Activated naive CD4-positive, alpha-beta T cell treated with anti-CD3 and anti-CD28 coated beads for 36 hours (primary cell): ENCODE results near the gene METTL17. TPM values are rescaled to one million over a fixed set of nuclear protein-coding genes. Genes with fewer than 3 reads are reported as not detected.
A peak's percentile ranks its signal among the peaks of the same experiment; 100 is the strongest.
"Not testable (repeated sequence)": the region's sequence is repeated elsewhere in the genome, so short reads cannot be mapped to it uniquely, and the experiment has no call there.

Experiments used
- CTCF ChIA-PET: fragments of 350-600 bp; sonication (Branson Sonifier 250); formaldehyde crosslinking; loops from one replicate; lab custom pipeline; 2021; ENCODE audit warnings: antibody characterized with exemption; lab: Charles Lee
- DNase-seq: peaks from one replicate; pipeline ENCODE4 v3.0.0-alpha.2; 2020
- H3K27ac Mint-ChIP-seq: one replicate; pipeline ENCODE4 v1.8.0; 2021; ENCODE audit warnings: mild to moderate bottlenecking, mixed read lengths
- H3K27me3 Mint-ChIP-seq: one replicate; pipeline ENCODE4 v1.8.0; 2021; ENCODE audit warnings: low read depth, mixed read lengths
- H3K36me3 Mint-ChIP-seq: one replicate; pipeline ENCODE4 v1.8.0; 2021; ENCODE audit warnings: low read depth, mixed read lengths
- H3K4me1 Mint-ChIP-seq: one replicate; pipeline ENCODE4 v1.8.0; 2021; ENCODE audit warnings: low read depth, mixed read lengths
- H3K4me3 Mint-ChIP-seq: one replicate; pipeline ENCODE4 v1.8.0; 2021; ENCODE audit warnings: mild to moderate bottlenecking, moderate library complexity, mixed read lengths
- H3K9me3 Mint-ChIP-seq: one replicate; pipeline ENCODE4 v1.8.0; 2021; ENCODE audit warnings: mixed read lengths
- intact Hi-C: fragments of 100-400 bp; cut with micrococcal nuclease; formaldehyde crosslinking; loops from one replicate; pipeline ENCODE4 v1.15.1; 2023
- total RNA-seq, 2 experiments: library from RNA; stranded (reverse); gene quantifications; one replicate each; pipeline ENCODE4 v1.2.3, GENCODE V29; 2021

Gene METTL17
- total RNA-seq, 2 experiments from 2014 or later: 90.9 to 97.5 TPM

DNA sequence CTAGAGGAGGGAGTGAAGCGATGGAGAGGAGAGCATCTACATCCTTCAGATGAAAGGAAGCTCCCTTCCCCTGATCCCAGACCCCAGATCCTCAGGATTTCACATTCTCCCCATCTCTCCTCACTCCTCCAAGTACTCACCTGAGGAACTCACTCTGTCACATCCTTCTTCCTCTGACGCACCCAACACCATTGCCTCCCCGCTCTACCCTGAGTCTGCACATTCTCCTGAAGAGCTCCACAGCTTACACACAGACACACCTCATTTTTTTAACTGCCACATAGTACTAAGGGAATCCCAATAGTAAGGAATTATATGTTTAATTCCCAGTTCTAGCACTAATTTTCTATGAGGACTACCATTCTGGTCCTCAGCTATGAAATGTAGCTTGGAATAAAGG, 16.3 kb upstream of the METTL17 start:
- no peaks in the 10 kb centered on the region for H3K9me3 Mint-ChIP-seq
- H3K4me1 Mint-ChIP-seq: peaks cover 6% of the 10 kb centered on the region
- no peak for DNase-seq
- CTCF ChIA-PET: interaction anchor here (0.8 to 6.7 kb wide), 7 partner anchors 12 to 118 kb away, joined by 3 to 89 read pairs (median 9); no protein-coding TSS in a partner anchor
- no peak overlapping the region for H3K27ac Mint-ChIP-seq
- intact Hi-C loops: loop anchor here (5.0 to 10.0 kb wide), 3 partner anchors 211 to 509 kb away; partner anchors contain the start of genes PIP4P1 and PNP
- H3K36me3 Mint-ChIP-seq: no peaks in the 10 kb centered on the region
- no peak overlapping the region for H3K4me3 Mint-ChIP-seq
- peaks cover 12% of the 10 kb centered on the region for H3K27me3 Mint-ChIP-seq

DNA sequence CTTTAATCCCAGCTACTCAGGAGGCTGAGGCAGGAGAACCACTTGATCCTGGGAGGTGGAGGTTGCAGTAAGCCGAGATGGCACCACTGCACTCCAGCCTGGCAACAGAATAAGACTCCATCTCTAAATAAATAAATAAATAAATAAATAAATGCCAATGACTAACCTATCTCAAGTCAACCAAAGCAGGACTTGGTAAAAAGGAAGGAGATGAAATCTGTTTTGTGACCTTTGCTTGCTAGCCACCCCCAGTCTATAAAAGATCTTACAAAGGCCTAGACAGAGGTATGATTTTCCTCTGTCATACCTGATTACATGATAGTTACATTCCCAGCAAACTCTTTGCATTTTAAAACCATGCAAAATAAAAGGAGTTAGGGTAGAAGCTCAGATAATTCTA, 13.5 kb upstream of the METTL17 start:
- Mint-ChIP-seq H3K4me1 (peaks cover 4% of the 10 kb centered on the region), H3K36me3 (no peaks in the 10 kb centered on the region), H3K27me3 (peaks cover 11% of the 10 kb centered on the region), H3K4me3 (no peak overlapping the region), H3K9me3 (no peaks in the 10 kb centered on the region), H3K27ac (no peak overlapping the region)
- DNase-seq: no peak
- intact Hi-C loops: loop anchor here (10.0 kb wide), 1 partner anchor 511 kb away; the partner anchor contains the start of genes PIP4P1 and PNP
- CTCF ChIA-PET: interaction anchor here (0.6 to 1.2 kb wide), 2 partner anchors 12 to 16 kb away, joined by 3 to 6 read pairs; no protein-coding TSS in a partner anchor

GRCh38 chr14:20978687-20979086, 11.1 kb upstream of the METTL17 start:
- CTCF ChIA-PET: interaction anchor here (0.7 to 5.2 kb wide), 3 partner anchors 7 to 105 kb away, joined by 3 to 40 read pairs (median 6); no protein-coding TSS in a partner anchor
- intact Hi-C loops: loop anchor here (10.0 kb wide), 1 partner anchor 514 kb away; the partner anchor contains the start of genes PIP4P1 and PNP
- no peak for DNase-seq
- no peaks in the 10 kb centered on the region for H3K36me3 Mint-ChIP-seq
- H3K27me3 Mint-ChIP-seq: no peaks in the 10 kb centered on the region
- no peaks in the 10 kb centered on the region for H3K9me3 Mint-ChIP-seq
- no peak overlapping the region for H3K4me3 Mint-ChIP-seq
- H3K4me1 Mint-ChIP-seq: no peaks in the 10 kb centered on the region
- no peak overlapping the region for H3K27ac Mint-ChIP-seq

DNA sequence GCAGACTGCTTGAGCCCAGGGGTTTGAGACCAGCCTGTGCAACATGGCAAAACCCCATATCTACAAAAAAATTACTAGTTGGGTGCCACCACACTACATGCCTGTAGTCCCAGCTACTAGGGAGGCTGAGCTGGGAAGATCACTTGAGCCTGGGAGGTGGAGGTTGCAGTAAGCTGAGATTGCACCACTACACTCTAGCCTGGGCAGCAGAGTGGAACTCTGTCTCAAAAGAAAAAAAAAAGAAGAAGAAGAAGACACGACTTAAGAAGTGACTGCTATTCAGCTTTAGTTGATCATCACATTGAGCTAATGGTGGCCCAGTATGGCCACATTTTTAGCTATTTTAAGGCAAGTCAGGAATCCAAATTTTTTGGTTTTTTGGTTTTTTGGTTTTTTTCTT, 8.9 kb upstream of the METTL17 start:
- H3K27me3 Mint-ChIP-seq: no peaks in the 10 kb centered on the region
- H3K4me3 Mint-ChIP-seq: no peak overlapping the region
- DNase-seq: no peak
- no peaks in the 10 kb centered on the region for H3K4me1 Mint-ChIP-seq
- no peak overlapping the region for H3K27ac Mint-ChIP-seq
- no peaks in the 10 kb centered on the region for H3K9me3 Mint-ChIP-seq
- intact Hi-C loops: no loop called here
- CTCF ChIA-PET: interaction anchor here (0.6 to 5.2 kb wide), 6 partner anchors 9 to 576 kb away, joined by 3 to 40 read pairs (median 4); no protein-coding TSS in a partner anchor
- H3K36me3 Mint-ChIP-seq: no peaks in the 10 kb centered on the region

- CTCF ChIA-PET: interaction anchor here (1.0 to 5.2 kb wide), 4 partner anchors 11 to 110 kb away, joined by 3 to 40 read pairs (median 4); no protein-coding TSS in a partner anchor
- Mint-ChIP-seq H3K4me1 (no peaks in the 10 kb centered on the region), H3K9me3 (no peaks in the 10 kb centered on the region), H3K4me3 (no peak overlapping the region), H3K36me3 (no peaks in the 10 kb centered on the region), H3K27ac (no peak overlapping the region), H3K27me3 (no peaks in the 10 kb centered on the region)
- DNase-seq: no peak
- intact Hi-C loops: no loop called here
Measured at GRCh38 chr14:20982646-20983369, 7.0 kb upstream of the METTL17 start.

DNA sequence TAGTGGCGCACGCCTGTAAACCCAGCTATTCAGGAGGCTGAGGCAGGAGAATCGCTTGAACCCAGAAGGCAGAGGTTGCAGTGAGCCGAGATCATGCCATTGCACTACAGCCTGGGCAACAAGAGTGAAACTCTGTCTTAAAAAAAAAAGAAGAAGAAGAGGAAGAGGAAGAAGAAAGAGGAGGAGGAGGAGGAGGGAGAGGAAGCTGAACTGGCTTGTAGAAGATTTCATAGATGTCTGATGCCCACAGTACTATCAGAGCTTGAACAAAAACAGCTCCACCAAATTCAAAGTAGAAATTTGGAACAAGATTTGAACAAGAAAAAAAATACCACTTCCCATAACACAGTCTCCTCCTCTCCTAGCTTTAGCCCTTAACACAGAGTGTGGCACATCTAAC, 4.1 kb upstream of the METTL17 start:
- H3K36me3 Mint-ChIP-seq, H3K4me1 Mint-ChIP-seq, H3K27me3 Mint-ChIP-seq, H3K9me3 Mint-ChIP-seq, DNase-seq, intact Hi-C loops, H3K27ac Mint-ChIP-seq, H3K4me3 Mint-ChIP-seq: not testable (repeated sequence)
- CTCF ChIA-PET: interaction anchor here (0.7 to 1.3 kb wide), 5 partner anchors 13 to 116 kb away, joined by 3 to 8 read pairs (median 3); no protein-coding TSS in a partner anchor

DNA sequence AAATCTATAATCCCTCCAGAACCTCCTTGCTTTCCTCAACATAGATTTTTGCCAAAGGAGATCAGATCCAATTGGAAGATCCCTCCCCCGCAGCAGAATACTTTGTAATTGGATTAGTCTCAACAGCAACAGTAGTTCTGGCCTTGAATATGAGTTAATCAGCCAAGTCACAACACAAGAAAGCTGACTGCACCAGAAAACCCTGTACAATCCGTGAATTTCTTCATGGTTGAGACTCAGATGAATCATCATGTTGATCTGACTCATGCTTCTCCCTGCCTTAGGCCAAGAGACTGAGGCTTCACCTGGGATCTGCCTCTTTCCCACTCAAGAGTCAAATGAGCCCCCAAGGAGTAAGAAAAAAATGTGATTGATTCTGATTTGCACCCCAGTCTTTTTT, 3.0 kb upstream of the METTL17 start:
- CTCF ChIA-PET: no interaction called here

DNA sequence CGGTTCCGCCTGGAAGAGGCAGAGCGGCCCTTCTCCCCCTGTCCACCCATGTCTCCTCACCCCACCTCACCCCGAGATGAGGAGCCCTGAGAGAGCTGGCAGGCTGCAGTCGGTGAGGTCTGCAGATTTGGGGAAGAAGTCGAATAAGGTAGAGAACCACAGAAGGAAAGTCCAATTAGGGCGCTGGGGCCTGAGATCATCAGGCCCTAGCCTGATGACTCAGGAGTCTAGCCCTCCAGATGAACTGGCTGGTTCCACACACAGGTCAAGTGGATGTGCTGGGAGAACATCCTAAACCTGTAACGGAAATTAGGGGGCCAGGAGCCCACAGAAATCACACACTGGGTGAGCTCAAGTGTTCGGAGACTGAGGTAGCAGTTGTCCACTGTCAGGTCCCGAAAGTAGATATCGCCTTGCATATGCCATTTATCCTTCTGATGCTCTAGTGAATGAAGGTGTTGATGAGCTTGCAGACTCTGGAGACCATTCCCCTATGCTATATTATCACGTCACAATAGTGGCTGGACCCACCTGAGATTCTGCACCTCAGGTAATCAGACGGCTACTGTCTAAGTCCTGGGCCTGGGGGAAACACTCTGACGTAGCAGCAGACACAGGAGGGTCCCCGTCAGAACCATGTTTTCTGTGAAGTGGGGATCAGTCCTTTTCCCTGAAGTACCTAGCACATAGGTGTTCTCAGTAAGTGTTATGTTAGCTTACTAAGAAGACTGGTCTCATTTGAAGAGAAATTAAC, 886 bp upstream of the METTL17 start:
- intact Hi-C loops: loop anchor here (1.0 kb wide), 6 partner anchors 18 to 487 kb away; partner anchors contain the start of genes NDRG2 and RAB2B
- Mint-ChIP-seq H3K27me3 (no peaks in the 10 kb centered on the region), H3K4me1 (peaks cover 19% of the 10 kb centered on the region), H3K4me3 (peak overlapping the region; percentile 50), H3K27ac (peak overlapping the region; percentile 59), H3K36me3 (peaks cover 16% of the 10 kb centered on the region), H3K9me3 (no peaks in the 10 kb centered on the region)
- CTCF ChIA-PET: interaction anchor here (1.9 to 2.7 kb wide), 2 partner anchors 18 to 26 kb away, joined by 6 to 10 read pairs; no protein-coding TSS in a partner anchor
- no peak for DNase-seq

More for the DNA sequence above, 3.0 kb upstream of the METTL17 start:
- Mint-ChIP-seq H3K9me3 (no peaks in the 10 kb centered on the region), H3K27me3 (no peaks in the 10 kb centered on the region), H3K27ac (no peak overlapping the region), H3K4me1 (peaks cover 13% of the 10 kb centered on the region), H3K4me3 (no peak overlapping the region), H3K36me3 (peaks cover 5% of the 10 kb centered on the region)
- intact Hi-C loops: no loop called here
- no peak for DNase-seq

DNA sequence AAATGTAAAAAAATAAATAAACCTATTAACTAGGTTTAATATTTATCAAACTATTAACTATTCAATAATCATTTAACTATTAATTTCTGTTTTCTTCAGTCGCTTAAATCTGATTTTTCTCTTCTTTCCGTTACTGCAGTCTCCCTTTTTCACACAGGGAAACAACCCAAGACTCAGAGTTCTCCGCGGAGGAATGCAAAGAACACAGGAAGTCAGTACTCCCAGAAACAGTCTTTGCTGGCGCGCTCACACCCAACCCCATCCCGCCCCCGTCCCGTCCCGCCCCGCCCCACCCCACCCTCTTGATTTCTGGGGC, 351 bp upstream of the METTL17 start:
- H3K27me3 Mint-ChIP-seq: no peaks in the 10 kb centered on the region
- H3K27ac Mint-ChIP-seq: peak overlapping the region; percentile 86
- H3K4me3 Mint-ChIP-seq: peak overlapping the region; percentile 86
- CTCF ChIA-PET: interaction anchor here (1.9 to 2.7 kb wide), 2 partner anchors 19 to 26 kb away, joined by 6 to 10 read pairs; no protein-coding TSS in a partner anchor
- H3K9me3 Mint-ChIP-seq: no peaks in the 10 kb centered on the region
- intact Hi-C loops: loop anchor here (1.0 kb wide), 6 partner anchors 18 to 487 kb away; partner anchors contain the start of genes NDRG2 and RAB2B
- no peak for DNase-seq
- H3K36me3 Mint-ChIP-seq: peaks cover 19% of the 10 kb centered on the region
- peaks cover 19% of the 10 kb centered on the region for H3K4me1 Mint-ChIP-seq

DNA sequence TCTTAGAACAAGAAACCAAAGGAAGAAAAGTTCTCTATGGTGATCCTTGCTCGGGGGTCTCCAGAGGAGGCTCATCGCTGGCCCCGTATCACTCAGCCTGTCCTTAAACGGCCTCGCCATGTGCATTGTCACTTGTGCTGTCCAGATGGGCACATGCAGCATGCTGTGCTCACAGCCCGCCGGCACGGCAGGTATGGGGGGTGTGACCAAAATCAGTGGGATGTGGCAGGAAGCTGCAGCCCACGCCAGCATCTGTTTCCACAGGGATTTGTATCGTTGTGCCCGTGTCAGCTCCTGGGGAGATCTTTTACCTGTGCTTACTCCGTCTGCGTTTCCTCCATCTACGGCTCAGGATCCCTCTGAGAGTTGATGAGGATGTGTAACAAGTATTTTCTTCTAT, 6.7 kb downstream of the METTL17 start:
- no peak overlapping the region for H3K27ac Mint-ChIP-seq
- intact Hi-C loops: no loop called here
- CTCF ChIA-PET: interaction anchor here (0.5 to 10.4 kb wide), 4 partner anchors 9 to 96 kb away, joined by 3 to 95 read pairs (median 8); no protein-coding TSS in a partner anchor

DNA sequence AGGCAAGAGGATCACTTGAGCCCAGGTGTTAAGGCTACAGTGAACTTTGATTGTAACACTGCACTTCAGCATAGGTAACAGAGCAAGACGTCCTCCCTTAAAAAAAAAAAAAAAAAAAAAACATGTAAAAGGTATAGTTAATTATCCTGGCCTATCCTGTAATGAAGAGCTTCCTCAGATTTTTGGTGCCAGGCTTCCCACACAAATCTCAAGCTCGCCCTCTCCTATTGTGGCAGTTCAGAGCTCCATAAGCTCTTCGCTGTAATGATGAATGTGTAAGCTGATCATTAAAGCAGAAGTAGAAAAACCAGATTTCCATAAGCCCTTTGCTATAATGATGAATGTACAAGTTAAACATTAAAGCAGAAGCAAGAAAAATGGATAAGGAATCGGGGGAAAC, 7.3 kb downstream of the METTL17 start:
- H3K4me3 Mint-ChIP-seq: no peak overlapping the region
- no peaks in the 10 kb centered on the region for H3K27me3 Mint-ChIP-seq
- DNase-seq: no peak
- H3K36me3 Mint-ChIP-seq: peaks cover 26% of the 10 kb centered on the region
- CTCF ChIA-PET: interaction anchor here (0.5 to 10.4 kb wide), 7 partner anchors 8 to 96 kb away, joined by 3 to 95 read pairs (median 6); no protein-coding TSS in a partner anchor
- H3K4me1 Mint-ChIP-seq: peaks cover 22% of the 10 kb centered on the region
- H3K9me3 Mint-ChIP-seq: no peaks in the 10 kb centered on the region
- intact Hi-C loops: no loop called here
- no peak overlapping the region for H3K27ac Mint-ChIP-seq

More for the DNA sequence above, 6.7 kb downstream of the METTL17 start:
- DNase-seq: no peak
- H3K9me3 Mint-ChIP-seq: no peaks in the 10 kb centered on the region
- H3K36me3 Mint-ChIP-seq: peaks cover 32% of the 10 kb centered on the region
- H3K4me1 Mint-ChIP-seq: peaks cover 28% of the 10 kb centered on the region
- no peaks in the 10 kb centered on the region for H3K27me3 Mint-ChIP-seq
- H3K4me3 Mint-ChIP-seq: no peak overlapping the region

DNA sequence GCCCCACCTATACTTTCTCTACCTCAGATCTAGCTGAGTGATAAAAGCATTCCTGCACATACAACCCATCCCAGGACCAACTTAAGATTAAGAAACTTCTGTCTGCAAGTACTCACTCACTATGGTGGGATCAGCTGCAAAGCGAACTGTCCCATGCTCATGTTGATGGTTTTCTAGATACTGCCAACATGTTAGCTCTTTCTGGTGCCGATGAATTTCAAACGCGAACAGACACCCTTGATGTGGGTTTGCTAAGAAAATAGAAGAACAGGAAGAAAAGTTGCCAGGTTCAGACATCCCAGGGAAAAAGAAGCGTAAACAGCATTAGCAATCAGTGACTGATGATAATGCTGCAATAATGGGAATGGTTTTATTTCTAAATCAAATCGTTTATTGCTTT, 7.8 kb downstream of the METTL17 start:
- Mint-ChIP-seq H3K4me1 (peaks cover 20% of the 10 kb centered on the region), H3K4me3 (no peak overlapping the region), H3K36me3 (peaks cover 25% of the 10 kb centered on the region), H3K9me3 (no peaks in the 10 kb centered on the region), H3K27ac (no peak overlapping the region), H3K27me3 (no peaks in the 10 kb centered on the region)
- CTCF ChIA-PET: interaction anchor here (0.6 to 10.4 kb wide), 6 partner anchors 8 to 95 kb away, joined by 3 to 95 read pairs (median 7); no protein-coding TSS in a partner anchor
- no peak for DNase-seq
- intact Hi-C loops: no loop called here
